HEK293 (cell line): ENCODE data around the gene CDC42BPA.
A peak's percentile ranks its signal among the peaks of the same experiment; 100 is the strongest.

Experiments
- CTCF ChIA-PET: fragments of 350-600 bp; formaldehyde crosslinking; extraction: SDS; loops from one replicate; lab custom pipeline; 2021; ENCODE audit warnings: antibody characterized with exemption; lab: Yijun Ruan, JAX
- POLR2A ChIA-PET: fragments of 300-600 bp; formaldehyde crosslinking; extraction: SDS; loops from one replicate; lab custom pipeline; 2020; ENCODE audit warnings: antibody characterized with exemption, inconsistent platforms; lab: Yijun Ruan, JAX
- H3K27ac ChIP-seq: fragments of 200-500 bp; sonication (Bioruptor generic); 2 replicates; pipeline ENCODE4 v1.5.1; 2014; ENCODE audit warnings: low read depth, low read length, control low read depth, inconsistent platforms; ENCODE audit errors: extremely low read depth
- H3K36me3 ChIP-seq, 2 experiments: fragments of 200-500 bp in 1 of 2; sonication (Bioruptor generic) in 1 of 2; 1 replicate in 1 of 2; 2 replicates in 1 of 2; pipeline ENCODE4 v1.5.1; 2014 to 2017; ENCODE audit warnings: inconsistent platforms in 2 of 2, low read length in 2 of 2; ENCODE audit not compliant: control insufficient read depth in 2 of 2, insufficient read depth in 1 of 2
- H3K4me1 ChIP-seq: fragments of 200-500 bp; sonication (Bioruptor generic); 2 replicates; pipeline ENCODE4 v1.5.1; 2014; ENCODE audit warnings: mild to moderate bottlenecking, low read length, inconsistent platforms; ENCODE audit not compliant: control insufficient read depth, insufficient read depth
- H3K4me3 ChIP-seq: 2 replicates; pipeline ENCODE4 v1.5.1; 2011; ENCODE audit warnings: low read depth, mild to moderate bottlenecking, control low read depth, low read length, moderate library complexity
- H3K9me3 ChIP-seq: fragments of 200-500 bp; sonication (Bioruptor generic); 2 replicates; pipeline ENCODE4 v1.5.1; 2014; ENCODE audit warnings: low read depth, low read length, inconsistent platforms; ENCODE audit not compliant: control insufficient read depth, insufficient read depth
- GLIS2 ChIP-seq: fragments of 450-650 bp; formaldehyde crosslinking; IDR thresholded peaks from 2 replicates; pipeline ENCODE4 v1.5.1; 2016; ENCODE audit warnings: missing biosample characterization, missing genetic modification characterization
- HOXC10 ChIP-seq: sonication (generic); formaldehyde crosslinking; IDR thresholded peaks from 2 replicates; pipeline ENCODE4 v1.8.1; 2023; ENCODE audit warnings: mild to moderate bottlenecking, missing genetic modification reagents
- KLF17 ChIP-seq: fragments of 450-650 bp; formaldehyde crosslinking; IDR thresholded peaks from 2 replicates; pipeline ENCODE4 v1.5.1; 2016; ENCODE audit warnings: missing biosample characterization, missing genetic modification characterization
- KLF8 ChIP-seq: fragments of 450-650 bp; formaldehyde crosslinking; IDR thresholded peaks from 2 replicates; pipeline ENCODE4 v1.5.1; 2016; ENCODE audit warnings: missing biosample characterization, missing genetic modification characterization
- RBAK ChIP-seq: fragments of 450-650 bp; formaldehyde crosslinking; IDR thresholded peaks from 2 replicates; pipeline ENCODE4 v1.5.1; 2016; ENCODE audit warnings: missing biosample characterization, missing genetic modification characterization
- REPIN1 ChIP-seq: fragments of 450-650 bp; formaldehyde crosslinking; IDR thresholded peaks from 2 replicates; pipeline ENCODE4 v1.5.1; 2017; ENCODE audit warnings: missing biosample characterization, missing genetic modification characterization, low read depth
- ZFHX2 ChIP-seq: fragments of 450-650 bp; formaldehyde crosslinking; conservative IDR thresholded peaks from 2 replicates; pipeline ENCODE4 v1.5.1; 2016; ENCODE audit warnings: missing biosample characterization, missing genetic modification characterization
- ZNF248 ChIP-seq: fragments of 450-650 bp; formaldehyde crosslinking; IDR thresholded peaks from 2 replicates; pipeline ENCODE4 v1.5.1; 2017; ENCODE audit warnings: missing biosample characterization, missing genetic modification characterization
- ZNF335 ChIP-seq: fragments of 450-650 bp; formaldehyde crosslinking; conservative IDR thresholded peaks from 2 replicates; pipeline ENCODE4 v1.5.1; 2016; ENCODE audit warnings: missing biosample characterization, missing genetic modification characterization
- ZNF423 ChIP-seq: fragments of 450-650 bp; formaldehyde crosslinking; IDR thresholded peaks from 2 replicates; pipeline ENCODE4 v1.5.1; 2016; ENCODE audit warnings: missing biosample characterization, missing genetic modification characterization
- ZNF510 ChIP-seq: fragments of 450-650 bp; formaldehyde crosslinking; IDR thresholded peaks from 2 replicates; pipeline ENCODE4 v1.5.1; 2018; ENCODE audit warnings: mild to moderate bottlenecking, missing genetic modification characterization, missing biosample characterization; ENCODE audit not compliant: insufficient replicate concordance
- ZNF530 ChIP-seq: fragments of 450-650 bp; formaldehyde crosslinking; IDR thresholded peaks from 2 replicates; pipeline ENCODE4 v1.5.1; 2016; ENCODE audit warnings: low read depth, missing biosample characterization, missing genetic modification characterization
- ZNF561 ChIP-seq: fragments of 450-650 bp; IDR thresholded peaks from 2 replicates; pipeline ENCODE4 v1.5.1; 2018; ENCODE audit warnings: missing biosample characterization, missing genetic modification characterization, borderline replicate concordance
- ZNF600 ChIP-seq: fragments of 450-650 bp; formaldehyde crosslinking; IDR thresholded peaks from 2 replicates; pipeline ENCODE4 v1.5.1; 2016; ENCODE audit warnings: missing biosample characterization, missing genetic modification characterization
- ZNF837 ChIP-seq: fragments of 450-650 bp; formaldehyde crosslinking; IDR thresholded peaks from 2 replicates; pipeline ENCODE4 v1.5.1; 2016; ENCODE audit warnings: missing biosample characterization, missing genetic modification characterization
- ZXDB ChIP-seq: fragments of 450-650 bp; formaldehyde crosslinking; IDR thresholded peaks from 2 replicates; pipeline ENCODE4 v1.5.1; 2016; ENCODE audit warnings: missing biosample characterization, missing genetic modification characterization
- TF ChIP-seq, protein P1 (sequence below): fragments of 450-650 bp; formaldehyde crosslinking; IDR thresholded peaks from 2 replicates; pipeline ENCODE4 v1.5.1; 2017; ENCODE audit warnings: missing biosample characterization, mild to moderate bottlenecking, missing genetic modification characterization, moderate library complexity
- TF ChIP-seq, protein P2 (sequence below): fragments of 450-650 bp; formaldehyde crosslinking; optimal IDR thresholded peaks from 2 replicates; pipeline ENCODE3; 2016; ENCODE audit warnings: missing biosample characterization, mild to moderate bottlenecking, missing genetic modification characterization
- TF ChIP-seq, protein P3 (sequence below): fragments of 450-650 bp; formaldehyde crosslinking; IDR thresholded peaks from 2 replicates; pipeline ENCODE4 v1.5.1; 2016; ENCODE audit warnings: missing biosample characterization, missing genetic modification characterization

Gene CDC42BPA

DNA sequence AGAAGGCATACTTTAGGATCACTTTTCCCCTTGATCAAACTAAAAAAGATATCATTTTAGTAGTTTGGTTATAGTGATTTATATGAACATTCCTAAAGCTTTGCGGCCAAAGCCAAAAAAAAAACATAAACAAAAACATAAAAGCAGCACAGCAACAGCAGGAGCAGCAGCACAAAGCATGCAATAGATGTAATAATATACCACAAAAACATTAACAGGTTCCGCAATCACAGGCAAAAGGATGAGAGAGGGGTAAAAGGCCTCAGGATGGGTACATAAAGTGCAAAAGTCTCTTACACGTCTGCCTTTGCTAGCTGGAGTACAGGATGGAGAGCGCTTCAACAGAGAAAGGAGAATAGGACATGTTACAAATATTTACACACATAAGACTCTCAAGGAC lies 259.2 kb downstream of the CDC42BPA start:
- no peak overlapping the region for H3K4me3 ChIP-seq
- ChIA-PET CTCF (interaction anchor here (0.5 to 1.0 kb wide), 4 partner anchors 52 to 540 kb away, joined by 3 to 5 read pairs (median 4); no protein-coding TSS in a partner anchor), POLR2A (no interaction called here)
- no peaks in the 10 kb centered on the region for H3K36me3 ChIP-seq
- no peaks in the 10 kb centered on the region for H3K9me3 ChIP-seq
- no peaks in the 10 kb centered on the region for H3K4me1 ChIP-seq
- TF ChIP-seq ZNF561 (tag by site-specific recombination) (no peak), ZNF423 (tag by site-specific recombination) (no peak), ZNF335 (tag by site-specific recombination) (no peak)
- TF ChIP-seq, protein P1, sequence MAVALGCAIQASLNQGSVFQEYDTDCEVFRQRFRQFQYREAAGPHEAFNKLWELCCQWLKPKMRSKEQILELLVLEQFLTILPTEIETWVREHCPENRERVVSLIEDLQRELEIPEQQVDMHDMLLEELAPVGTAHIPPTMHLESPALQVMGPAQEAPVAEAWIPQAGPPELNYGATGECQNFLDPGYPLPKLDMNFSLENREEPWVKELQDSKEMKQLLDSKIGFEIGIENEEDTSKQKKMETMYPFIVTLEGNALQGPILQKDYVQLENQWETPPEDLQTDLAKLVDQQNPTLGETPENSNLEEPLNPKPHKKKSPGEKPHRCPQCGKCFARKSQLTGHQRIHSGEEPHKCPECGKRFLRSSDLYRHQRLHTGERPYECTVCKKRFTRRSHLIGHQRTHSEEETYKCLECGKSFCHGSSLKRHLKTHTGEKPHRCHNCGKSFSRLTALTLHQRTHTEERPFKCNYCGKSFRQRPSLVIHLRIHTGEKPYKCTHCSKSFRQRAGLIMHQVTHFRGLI (tag by site-specific recombination) = no peak
- H3K27ac ChIP-seq = no peak overlapping the region

- H3K36me3 ChIP-seq = no peaks in the 10 kb centered on the region
- H3K27ac ChIP-seq = no peak overlapping the region
- ChIA-PET POLR2A (no interaction called here), CTCF (interaction anchor here (0.5 to 1.0 kb wide), 2 partner anchors 51 to 423 kb away, joined by 3 to 4 read pairs; no protein-coding TSS in a partner anchor)
- H3K9me3 ChIP-seq = no peaks in the 10 kb centered on the region
- no peak overlapping the region for H3K4me3 ChIP-seq
- no peaks in the 10 kb centered on the region for H3K4me1 ChIP-seq
- no peak for TF ChIP-seq ZNF837 (tag by site-specific recombination)
- no peak for TF ChIP-seq KLF17 (tag by site-specific recombination)
- no peak for TF ChIP-seq ZNF600 (tag by site-specific recombination)
- no peak for TF ChIP-seq REPIN1 (tag by site-specific recombination)
- TF ChIP-seq, protein P2, sequence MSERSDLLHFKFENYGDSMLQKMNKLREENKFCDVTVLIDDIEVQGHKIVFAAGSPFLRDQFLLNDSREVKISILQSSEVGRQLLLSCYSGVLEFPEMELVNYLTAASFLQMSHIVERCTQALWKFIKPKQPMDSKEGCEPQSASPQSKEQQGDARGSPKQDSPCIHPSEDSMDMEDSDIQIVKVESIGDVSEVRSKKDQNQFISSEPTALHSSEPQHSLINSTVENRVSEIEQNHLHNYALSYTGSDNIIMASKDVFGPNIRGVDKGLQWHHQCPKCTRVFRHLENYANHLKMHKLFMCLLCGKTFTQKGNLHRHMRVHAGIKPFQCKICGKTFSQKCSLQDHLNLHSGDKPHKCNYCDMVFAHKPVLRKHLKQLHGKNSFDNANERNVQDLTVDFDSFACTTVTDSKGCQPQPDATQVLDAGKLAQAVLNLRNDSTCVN (tag by site-specific recombination) = no peak
- no peak for TF ChIP-seq RBAK (tag by site-specific recombination)
- no peak for TF ChIP-seq ZFHX2 (tag by site-specific recombination)
- no peak for TF ChIP-seq KLF8 (tag by site-specific recombination)
- TF ChIP-seq ZXDB (tag by site-specific recombination) = no peak
- TF ChIP-seq ZNF510 (tag by site-specific recombination) = no peak
- TF ChIP-seq, protein P3, sequence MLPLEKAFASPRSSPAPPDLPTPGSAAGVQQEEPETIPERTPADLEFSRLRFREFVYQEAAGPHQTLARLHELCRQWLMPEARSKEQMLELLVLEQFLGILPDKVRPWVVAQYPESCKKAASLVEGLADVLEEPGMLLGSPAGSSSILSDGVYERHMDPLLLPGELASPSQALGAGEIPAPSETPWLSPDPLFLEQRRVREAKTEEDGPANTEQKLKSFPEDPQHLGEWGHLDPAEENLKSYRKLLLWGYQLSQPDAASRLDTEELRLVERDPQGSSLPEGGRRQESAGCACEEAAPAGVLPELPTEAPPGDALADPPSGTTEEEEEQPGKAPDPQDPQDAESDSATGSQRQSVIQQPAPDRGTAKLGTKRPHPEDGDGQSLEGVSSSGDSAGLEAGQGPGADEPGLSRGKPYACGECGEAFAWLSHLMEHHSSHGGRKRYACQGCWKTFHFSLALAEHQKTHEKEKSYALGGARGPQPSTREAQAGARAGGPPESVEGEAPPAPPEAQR (tag by site-specific recombination) = no peak
These were observed 260.0 kb downstream of the CDC42BPA start for GRCh38 chr1:227058321-227058751.

DNA sequence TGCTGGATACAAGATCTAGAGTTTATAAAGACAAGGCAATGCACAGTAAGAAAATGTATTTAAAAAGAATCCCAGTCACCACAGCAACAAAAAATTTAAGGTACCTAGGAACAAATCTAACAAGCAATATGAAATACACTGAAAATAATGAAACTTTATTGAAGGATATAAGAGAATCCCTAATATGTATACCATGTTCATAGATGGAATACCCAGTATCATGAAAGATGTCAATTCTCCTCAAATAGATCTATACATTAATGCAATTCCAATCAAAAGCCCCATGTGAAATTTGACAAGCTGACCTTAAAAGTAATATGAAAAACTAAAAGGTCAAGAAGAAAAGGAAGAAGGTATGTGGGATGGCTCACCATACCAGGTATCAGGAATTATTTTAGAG lies 269.0 kb downstream of the CDC42BPA start:
- H3K4me3 ChIP-seq = no peak overlapping the region
- CTCF ChIA-PET = no interaction called here
- TF ChIP-seq GLIS2 (tag by site-specific recombination) = no peak
- TF ChIP-seq HOXC10 = no peak
- no peak for TF ChIP-seq ZNF530 (tag by site-specific recombination)
- peak; percentile 99 for TF ChIP-seq ZNF248 (tag by site-specific recombination)
- TF ChIP-seq, all 188 proteins: peak for 1
- H3K36me3 ChIP-seq = peaks cover 0 to 3% of the 10 kb centered on the region in 2 experiments; a peak in 2 of 3 replicates
- H3K9me3 ChIP-seq = no peaks in the 10 kb centered on the region
- no peaks in the 10 kb centered on the region for H3K4me1 ChIP-seq
- POLR2A ChIA-PET = no interaction called here
- no peak overlapping the region for H3K27ac ChIP-seq
